Stimulated activated CD8-positive, alpha-beta memory T cell treated with anti-CD3 and anti-CD28 coated beads, Interleukin-4, amount 100 ng/mL, for 48 hours (primary cell): Measurements from ENCODE around the gene GPBP1.
A peak's percentile ranks its signal among the peaks of the same experiment; 100 is the strongest.
"Not testable (repeated sequence)": the region's sequence is repeated elsewhere in the genome, so short reads cannot be mapped to it uniquely, and the experiment has no call there.

ENCODE experiments used
- DNase-seq: peaks from one replicate; pipeline ENCODE4 v3.0.0-alpha.2; 2020

The GPBP1 gene

GRCh38 chr5:57215629-57216195 is 41.9 kb downstream of the GPBP1 start:
- DNase-seq: no peak

GRCh38 chr5:57216714-57217113 is 42.9 kb downstream of the GPBP1 start:
- no peak for DNase-seq

GRCh38 chr5:57219386-57219785 is 45.5 kb downstream of the GPBP1 start:
- no peak for DNase-seq

GRCh38 chr5:57221049-57221568 is 47.2 kb downstream of the GPBP1 start:
- no peak for DNase-seq

GRCh38 chr5:57225553-57225952 is 51.7 kb downstream of the GPBP1 start:
- DNase-seq: no peak

GRCh38 chr5:57229313-57229712 is 55.5 kb downstream of the GPBP1 start:
- DNase-seq: no peak

- DNase-seq: no peak
Observed at GRCh38 chr5:57231607-57232006, 57.7 kb downstream of the GPBP1 start.

- DNase-seq: no peak
Observed at GRCh38 chr5:57232293-57233033, 58.6 kb downstream of the GPBP1 start.

GRCh38 chr5:57243286-57244137 is 69.7 kb downstream of the GPBP1 start:
- DNase-seq: no peak

GRCh38 chr5:57244331-57244730 is 70.5 kb downstream of the GPBP1 start:
- no peak for DNase-seq

GRCh38 chr5:57246426-57246825 is 72.6 kb downstream of the GPBP1 start:
- DNase-seq: no peak

- DNase-seq: no peak
Observed at GRCh38 chr5:57247765-57248164, 73.9 kb downstream of the GPBP1 start.

GRCh38 chr5:57249265-57249874 is 75.5 kb downstream of the GPBP1 start:
- DNase-seq: no peak

- DNase-seq: no peak
Observed at GRCh38 chr5:57258052-57258451, 84.2 kb downstream of the GPBP1 start.

GRCh38 chr5:57258943-57259342 is 85.1 kb downstream of the GPBP1 start:
- no peak for DNase-seq

- DNase-seq: no peak
Observed at GRCh38 chr5:57259704-57260103, 85.8 kb downstream of the GPBP1 start.

GRCh38 chr5:57262541-57262940 is 88.7 kb downstream of the GPBP1 start:
- no peak for DNase-seq

- DNase-seq: no peak
Observed at GRCh38 chr5:57267805-57268204, 93.9 kb downstream of the GPBP1 start.

GRCh38 chr5:57276353-57276752 is 102.5 kb downstream of the GPBP1 start:
- peak; percentile 41 for DNase-seq

GRCh38 chr5:57277085-57277484 is 103.2 kb downstream of the GPBP1 start:
- DNase-seq: no peak

GRCh38 chr5:57280853-57281252 is 107.0 kb downstream of the GPBP1 start:
- DNase-seq: no peak

GRCh38 chr5:57285084-57285483 is 111.2 kb downstream of the GPBP1 start:
- not testable (repeated sequence) for DNase-seq

GRCh38 chr5:57291894-57292293 is 118.0 kb downstream of the GPBP1 start:
- DNase-seq: no peak
